ENCODE data around the gene SRP68.

The SRP68 gene

GRCh38 chr17:76000755-76001521 lies 71.4 kb downstream of the SRP68 start, which contains the start of gene CDK3:
Gene CDK3, plus strand, starts transcription at chr17:76000855. Its CDS starts 571 bp downstream, at chr17:76001426.
- FAIRE-seq (no peak), DNase-seq (ENCODE audit: low spot score) (no peak)

GRCh38 chr17:76000016-76000754 lies 72.1 kb downstream of the SRP68 start:
- FAIRE-seq (no peak), DNase-seq (ENCODE audit: low spot score) (peak; percentile 20)

- FAIRE-seq (no peak), DNase-seq (ENCODE audit: low spot score) (no peak)
These were observed 74.0 kb downstream of the SRP68 start for GRCh38 chr17:75998327-75998795.

DNA sequence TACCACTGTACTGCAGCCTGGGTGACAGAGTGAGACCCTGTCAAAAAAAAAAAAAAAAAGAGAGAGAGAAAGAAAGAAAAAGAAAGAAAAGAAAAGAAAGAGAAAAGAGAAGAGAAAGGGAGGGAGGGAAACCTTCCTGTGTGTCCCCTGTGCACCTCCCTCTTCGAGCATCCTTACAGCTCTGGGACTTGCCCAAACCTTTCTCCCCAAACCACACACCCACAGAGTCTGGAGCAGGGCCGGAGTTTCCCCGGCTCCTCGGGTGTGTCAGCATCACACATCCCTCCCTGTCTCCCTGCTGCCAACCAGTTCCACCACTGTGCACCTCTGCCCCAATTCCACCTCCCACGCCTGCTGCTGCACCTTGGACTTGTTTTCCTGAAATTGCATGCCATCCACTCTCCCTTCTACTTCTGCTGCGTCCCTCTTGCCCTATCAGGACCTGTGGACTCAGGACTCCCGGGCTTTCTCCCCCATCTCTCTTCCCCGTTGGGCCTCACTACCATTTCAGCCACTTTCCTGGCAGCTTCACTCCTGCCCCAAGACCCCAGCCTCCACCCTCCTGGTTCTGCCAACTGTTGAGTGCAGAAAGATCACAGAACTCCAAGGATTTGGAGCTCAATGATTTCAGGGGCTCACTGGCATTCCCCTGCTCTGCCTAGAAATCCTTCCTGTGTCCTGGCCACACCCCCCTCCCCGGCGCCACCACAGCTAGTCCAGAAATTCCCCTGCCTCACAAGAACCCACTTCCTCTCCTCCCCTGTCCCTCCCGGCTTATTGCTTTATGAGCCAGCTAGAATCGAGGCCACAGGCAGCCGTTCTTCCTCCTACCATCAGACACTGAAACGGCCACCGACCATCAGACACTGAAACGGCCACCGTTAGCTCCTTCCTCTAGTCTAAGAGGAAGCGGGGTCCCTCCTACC lies 75.4 kb downstream of the SRP68 start:
- FAIRE-seq (peak; percentile 70), DNase-seq (ENCODE audit: low spot score) (peak; percentile 72)

- FAIRE-seq (no peak), DNase-seq (ENCODE audit: low spot score) (no peak)
These were observed 76.9 kb downstream of the SRP68 start for GRCh38 chr17:75995385-75995925.

- DNase-seq (ENCODE audit: low spot score) (no peak), FAIRE-seq (no peak)
These were observed 77.4 kb downstream of the SRP68 start for GRCh38 chr17:75994802-75995370.

DNA sequence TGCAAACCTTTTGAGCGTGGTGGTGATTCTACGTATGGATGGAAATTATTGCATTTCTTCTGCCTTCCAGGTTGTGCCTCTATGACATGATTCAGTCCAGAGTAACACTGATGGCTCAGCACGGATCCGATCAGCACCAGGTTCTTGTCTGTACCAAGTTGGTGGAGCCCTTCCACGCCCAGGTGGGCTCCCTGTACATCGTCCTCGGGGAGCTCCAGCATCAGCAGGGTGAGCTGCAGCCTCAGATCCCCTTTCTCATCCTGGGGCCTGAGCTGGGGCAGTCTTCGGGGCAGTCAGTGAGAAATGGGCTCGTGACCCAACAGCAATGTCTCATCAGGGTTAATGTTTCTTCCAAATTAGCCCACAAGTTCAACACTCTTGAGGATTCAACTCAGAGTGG lies 80.9 kb downstream of the SRP68 start:
- FAIRE-seq: no peak
- no peak for DNase-seq (ENCODE audit: low spot score)
